ENCODE results near the gene RIPPLY2.

GRCh38 chr6:83853178-83854000, at the start of gene RIPPLY2:
- TF ChIP-seq EP300 (IDR thresholded peaks at IDR 0.05) (no peak), POLR2AphosphoS5 (IDR thresholded peaks at IDR 0.05) (no peak), POLR2A (IDR thresholded peaks at IDR 0.05) (no peak)

Data from upper lobe of left lung (tissue), 4 donors.